Liver (tissue), 3 donors: ENCODE results near the gene ETV6.

ENCODE experiments used
- CTCF ChIP-seq: fragments of 150-350 bp; IDR thresholded peaks from 2 replicates; pipeline ENCODE4 v1.5.1; 2017; ENCODE audit warnings: improper control_type of control experiment, low read depth, low read length; ENCODE audit not compliant: missing input control
- HNF4A ChIP-seq, 2 donors: conservative IDR thresholded peaks; 2 replicates each; pipeline ENCODE4 v1.6.1; 2016; ENCODE audit warnings: antibody characterized with exemption in 2 of 2, mild to moderate bottlenecking in 2 of 2
- MAX ChIP-seq: IDR thresholded peaks from 2 replicates; pipeline ENCODE4 v1.6.1; 2016; ENCODE audit warnings: antibody characterized with exemption
- RAD21 ChIP-seq, 2 donors: IDR thresholded peaks; 2 replicates each; pipeline ENCODE4 v1.6.1; 2016; ENCODE audit warnings: antibody characterized with exemption in 2 of 2, mild to moderate bottlenecking in 2 of 2
- TAF1 ChIP-seq: conservative IDR thresholded peaks from 2 replicates; pipeline ENCODE4 v1.6.1; 2016; ENCODE audit warnings: antibody characterized with exemption, mild to moderate bottlenecking
- YY1 ChIP-seq: IDR thresholded peaks from 2 replicates; pipeline ENCODE4 v1.6.1; 2016; ENCODE audit warnings: antibody characterized with exemption, mild to moderate bottlenecking
- donor health status: healthy.
- donor health status: healthy.

- TF ChIP-seq YY1 = no peak
- TF ChIP-seq HNF4A (conservative IDR thresholded peaks at IDR 0.05) = peak; percentile 25 to 26
- TF ChIP-seq CTCF = no peak
- no peak for TF ChIP-seq MAX
- TF ChIP-seq TAF1 = no peak
- TF ChIP-seq RAD21 (IDR thresholded peaks at IDR 0.05) = peak in 1 of 2 donors; percentile 14
These were observed 45.8 kb downstream of the ETV6 start for GRCh38 chr12:11695321-11695720.
